D721Med (cell line): Measurements from ENCODE around the gene GTF2F2.

ENCODE experiments used
- DNase-seq: peaks from one replicate; pipeline ENCODE4 v3.0.0; 2011; ENCODE audit warnings: low spot score; ENCODE audit not compliant: insufficient read length
- FAIRE-seq: peaks from 2 replicates; lab custom pipeline; 2011; peaks lifted over from hg19 to GRCh38; lab: Jason Lieb, UNC
- CTCF ChIP-seq: IDR thresholded peaks from 2 replicates; pipeline ENCODE4 v1.5.1; 2012; ENCODE audit warnings: mild to moderate bottlenecking, control low read depth; ENCODE audit not compliant: insufficient read depth; ENCODE audit errors: missing control alignments

GTF2F2 gene

GRCh38 chr13:45222919-45223318 lies 102.6 kb downstream of the GTF2F2 start:
- DNase-seq (no peak), FAIRE-seq (no peak)
- no peak for TF ChIP-seq CTCF

- TF ChIP-seq CTCF, result no peak
- FAIRE-seq (no peak), DNase-seq (no peak)
These were observed 103.9 kb downstream of the GTF2F2 start for GRCh38 chr13:45224176-45224575.

- TF ChIP-seq CTCF, result no peak
- DNase-seq, result no peak
- FAIRE-seq, result no peak
These were observed 105.1 kb downstream of the GTF2F2 start for GRCh38 chr13:45225370-45225769.

- TF ChIP-seq CTCF, result no peak
- DNase-seq, result no peak
- no peak for FAIRE-seq
These were observed 105.7 kb downstream of the GTF2F2 start for GRCh38 chr13:45226024-45226423.

GRCh38 chr13:45228002-45228401 lies 107.7 kb downstream of the GTF2F2 start:
- FAIRE-seq, result no peak

GRCh38 chr13:45229172-45229571 lies 108.9 kb downstream of the GTF2F2 start:
- DNase-seq (no peak), FAIRE-seq (no peak)
- TF ChIP-seq CTCF, result no peak

More at GRCh38 chr13:45228002-45228401, 107.7 kb downstream of the GTF2F2 start:
- no peak for DNase-seq
- no peak for TF ChIP-seq CTCF

GRCh38 chr13:45231305-45231704 lies 111.0 kb downstream of the GTF2F2 start:
- TF ChIP-seq CTCF, result no peak
- DNase-seq (no peak), FAIRE-seq (no peak)
